ENCODE data around the gene EIF6. TPM values are rescaled to one million over a fixed set of nuclear protein-coding genes. Genes with fewer than 3 reads are reported as not detected.

EIF6 gene
- total and polyA plus RNA-seq, 9 of the 15 experiments (the other 6 are each of a cell fraction or from before 2014, with no cell fraction given) = 165 to 832 (median 229) TPM

GRCh38 chr20:35243317-35243716 is 41.3 kb downstream of the EIF6 start:
- Histone ChIP-seq H3K9ac (ENCODE audit: insufficient read depth in 1 of 2, low read depth in 2 of 2, low read length in 2 of 2) (no peak overlapping the region), H3K9me3 (replicated peaks; ENCODE audit: control insufficient read depth, insufficient read depth, low read depth, low read length) (no peaks in the 10 kb centered on the region), H3K9me1 (ENCODE audit: control insufficient read depth, insufficient read depth, low read length) (no peaks in the 10 kb centered on the region), H3K4me2 (ENCODE audit: insufficient read depth, low read length) (no peak overlapping the region), H3K27ac (ENCODE audit: extremely low read depth, low read depth, low read length) (no peak overlapping the region), H4K20me1 (replicated peaks; ENCODE audit: control insufficient read depth, insufficient read depth, low read length) (peaks cover 5% of the 10 kb centered on the region; the same call in 1 of the 2 replicates), H3K79me2 (ENCODE audit: control insufficient read depth, insufficient read depth, low read length) (no peaks in the 10 kb centered on the region), H2AFZ (ENCODE audit: low read depth, low read length) (no peak overlapping the region), H3K36me3 (ENCODE audit: control insufficient read depth, insufficient read depth, low read length) (no peaks in the 10 kb centered on the region), H3K4me3 (no peak overlapping the region), H3K27me3 (ENCODE audit: control insufficient read depth in 2 of 2, insufficient read depth in 2 of 2, low read length in 2 of 2) (peaks cover 18 to 56% of the 10 kb centered on the region in 2 experiments), H3K4me1 (replicated peaks in 1 of 2; ENCODE audit: control insufficient read depth in 2 of 2, insufficient read depth in 2 of 2, low read length in 2 of 2) (no peaks in the 10 kb centered on the region; a peak in 1 of 5 replicates)
- ATAC-seq = no peak
- WGBS (ENCODE audit: insufficient coverage, low coverage, missing lambda C conversion rate) = 3% methylated on average over 2 of the region's 2 CpGs
- FAIRE-seq = no peak
- intact Hi-C loops (cut with micrococcal nuclease) = no loop called here
- in situ Hi-C loops (cut with MboI) = loop anchor here (10.0 kb wide), 1 partner anchor 389 kb away; no protein-coding TSS in a partner anchor
- CTCF ChIA-PET (ENCODE audit: low intra/inter-chr PET ratio) = no interaction called here
- no TSS peak for BruUV-seq (replicated peaks)
- DNase-seq (ENCODE audit: extremely low read depth in 1 of 4, low spot score in 3 of 4) = no peak
- no peak for TF ChIP-seq FOSL1 (tag; conservative IDR thresholded peaks at IDR 0.05)
- no peak for TF ChIP-seq TFAP4 (CRISPR knock-in tag; IDR thresholded peaks at IDR 0.05; ENCODE audit: borderline replicate concordance)
- TF ChIP-seq RBM25 (IDR thresholded peaks at IDR 0.05; ENCODE audit: low read depth, low read length, severe bottlenecking) = peak; percentile 46
- TF ChIP-seq SP1 (CRISPR knock-in tag; IDR thresholded peaks at IDR 0.05) = no peak
- 0 out of 2 replicates have a peak, but pooled peaks have one; percentile 72 for TF ChIP-seq ZKSCAN8 (CRISPR knock-in tag; IDR thresholded peaks at IDR 0.05)
- TF ChIP-seq ZNF407 (IDR thresholded peaks at IDR 0.05; ENCODE audit: low read depth) = no peak
- no peak for TF ChIP-seq EWSR1 (IDR thresholded peaks at IDR 0.05; ENCODE audit: borderline replicate concordance, low read depth, partially characterized antibody)
- TF ChIP-seq NFRKB (IDR thresholded peaks at IDR 0.05; ENCODE audit: low read depth) = no peak
- no peak for TF ChIP-seq IRF1 (CRISPR knock-in tag; IDR thresholded peaks at IDR 0.05; ENCODE audit: borderline replicate concordance)
- TF ChIP-seq USF1 (CRISPR knock-in tag; IDR thresholded peaks at IDR 0.05) = no peak
- TF ChIP-seq NR1H2 (CRISPR knock-in tag; IDR thresholded peaks at IDR 0.05) = no peak
- no peak for TF ChIP-seq HSF4 (CRISPR knock-in tag; IDR thresholded peaks at IDR 0.05; ENCODE audit: borderline replicate concordance)
- POLR2A ChIA-PET = interaction anchor here (0.6 kb wide), 1 partner anchor 8 kb away, joined by 3 read pairs; no protein-coding TSS in a partner anchor

Data from K562 (cell line).